ENCODE data around the gene RNASEH1.

DNA sequence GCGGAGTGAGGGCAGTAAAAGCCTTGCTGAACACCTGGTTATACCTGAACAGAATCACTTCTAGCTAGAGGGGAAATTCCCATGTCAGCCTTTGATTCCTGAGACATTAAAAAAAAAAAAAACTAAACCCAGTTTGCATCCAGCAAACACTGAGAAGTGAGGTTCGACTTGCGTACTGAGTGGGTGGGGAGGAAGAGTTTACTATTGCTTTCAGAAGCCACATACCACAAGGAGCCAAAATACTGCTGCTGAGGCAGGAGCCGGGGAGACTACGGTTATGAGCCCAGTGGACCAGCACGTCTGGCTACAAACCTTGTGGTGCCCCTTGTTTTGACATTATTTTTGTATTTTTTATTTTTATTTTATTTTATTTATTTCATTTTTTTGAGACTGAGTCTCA, 39.4 kb upstream of the RNASEH1 start:
- TF ChIP-seq, protein P1, sequence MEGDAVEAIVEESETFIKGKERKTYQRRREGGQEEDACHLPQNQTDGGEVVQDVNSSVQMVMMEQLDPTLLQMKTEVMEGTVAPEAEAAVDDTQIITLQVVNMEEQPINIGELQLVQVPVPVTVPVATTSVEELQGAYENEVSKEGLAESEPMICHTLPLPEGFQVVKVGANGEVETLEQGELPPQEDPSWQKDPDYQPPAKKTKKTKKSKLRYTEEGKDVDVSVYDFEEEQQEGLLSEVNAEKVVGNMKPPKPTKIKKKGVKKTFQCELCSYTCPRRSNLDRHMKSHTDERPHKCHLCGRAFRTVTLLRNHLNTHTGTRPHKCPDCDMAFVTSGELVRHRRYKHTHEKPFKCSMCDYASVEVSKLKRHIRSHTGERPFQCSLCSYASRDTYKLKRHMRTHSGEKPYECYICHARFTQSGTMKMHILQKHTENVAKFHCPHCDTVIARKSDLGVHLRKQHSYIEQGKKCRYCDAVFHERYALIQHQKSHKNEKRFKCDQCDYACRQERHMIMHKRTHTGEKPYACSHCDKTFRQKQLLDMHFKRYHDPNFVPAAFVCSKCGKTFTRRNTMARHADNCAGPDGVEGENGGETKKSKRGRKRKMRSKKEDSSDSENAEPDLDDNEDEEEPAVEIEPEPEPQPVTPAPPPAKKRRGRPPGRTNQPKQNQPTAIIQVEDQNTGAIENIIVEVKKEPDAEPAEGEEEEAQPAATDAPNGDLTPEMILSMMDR (IDR thresholded peaks at IDR 0.05) = no peak
- TF ChIP-seq POLR2A (IDR thresholded peaks at IDR 0.05) = no peak
